NCI-H774 (cell line): ENCODE measurements around the gene SHISAL2A.
A peak's percentile ranks its signal among the peaks of the same experiment; 100 is the strongest.

Source experiments
- DNase-seq: peaks from one replicate; lab custom pipeline; 2025; lab: John Stamatoyannopoulos, UW

The SHISAL2A gene

DNA sequence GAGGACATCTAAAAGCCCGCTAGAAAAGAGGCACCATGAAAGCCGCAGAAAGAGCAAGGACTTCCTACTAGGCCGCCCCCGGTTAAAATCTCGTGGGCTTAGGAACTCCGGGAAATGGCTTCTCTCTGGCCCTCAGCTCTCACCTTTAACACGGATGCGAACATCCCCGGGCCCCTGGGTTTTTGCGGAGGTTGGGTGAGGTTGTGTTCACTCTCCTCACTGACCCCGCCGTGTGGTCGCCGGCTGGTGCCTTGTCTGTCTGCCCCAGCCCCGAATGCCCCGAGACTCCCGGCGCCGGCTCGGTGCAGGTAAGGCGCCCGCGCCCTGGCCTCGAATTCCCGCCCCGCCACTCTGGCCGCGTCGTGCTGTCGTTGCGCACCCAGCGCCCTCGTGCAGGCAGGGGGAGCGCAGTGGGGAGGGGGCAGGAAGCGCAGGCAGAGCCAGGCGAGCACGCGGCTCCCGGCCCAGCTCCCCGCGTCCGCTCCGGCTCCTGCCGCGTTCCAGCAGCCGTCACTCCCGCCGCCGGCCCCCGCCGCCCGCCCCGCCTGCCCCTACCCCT lies at the start of gene SHISAL2A:
SHISAL2A (plus strand) TSS at position 437 of the 559 bp plus-strand sequence. CDS start 326 bp downstream, outside the sequence.
- peak; percentile 46 for DNase-seq

DNA sequence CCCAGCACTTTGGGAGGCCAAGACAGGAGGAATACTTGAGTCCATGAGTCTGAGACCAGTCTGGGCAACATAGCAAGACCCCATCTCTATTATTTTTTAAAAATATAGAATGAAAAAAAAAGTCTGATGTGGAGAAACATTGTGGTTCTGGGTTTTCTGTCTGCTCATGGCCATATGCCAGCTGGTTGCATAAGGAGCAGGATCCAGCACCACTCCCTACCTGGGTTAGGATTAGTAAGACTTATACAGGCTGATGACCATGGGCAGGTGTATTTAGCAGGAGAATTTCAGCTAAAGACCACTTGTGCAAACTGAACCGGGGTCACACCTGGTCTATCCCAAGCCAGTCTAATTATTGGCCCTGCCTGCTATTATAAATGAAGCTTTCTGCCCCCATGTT lies 47.5 kb upstream of the SHISAL2A start:
- no peak for DNase-seq

DNA sequence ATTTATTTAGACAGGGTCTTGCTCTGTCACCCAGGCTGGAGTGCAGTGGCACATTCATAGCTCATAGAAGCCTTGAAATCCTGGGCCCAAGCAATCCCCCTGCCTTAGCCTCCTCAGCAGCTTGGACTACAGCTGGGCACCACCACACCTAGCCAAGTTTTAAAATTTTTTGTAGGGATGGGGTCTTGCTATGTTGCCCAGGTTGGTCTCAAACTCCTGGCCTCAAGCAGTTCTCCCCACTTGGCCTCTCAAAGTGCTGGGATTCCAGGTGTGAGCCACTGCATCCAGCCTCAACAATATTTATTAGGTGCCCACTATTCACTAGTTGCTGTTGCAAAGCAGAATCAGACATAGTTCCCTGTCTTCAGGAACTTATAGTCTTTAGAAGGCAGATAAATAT lies 44.9 kb upstream of the SHISAL2A start:
- DNase-seq: no peak

DNA sequence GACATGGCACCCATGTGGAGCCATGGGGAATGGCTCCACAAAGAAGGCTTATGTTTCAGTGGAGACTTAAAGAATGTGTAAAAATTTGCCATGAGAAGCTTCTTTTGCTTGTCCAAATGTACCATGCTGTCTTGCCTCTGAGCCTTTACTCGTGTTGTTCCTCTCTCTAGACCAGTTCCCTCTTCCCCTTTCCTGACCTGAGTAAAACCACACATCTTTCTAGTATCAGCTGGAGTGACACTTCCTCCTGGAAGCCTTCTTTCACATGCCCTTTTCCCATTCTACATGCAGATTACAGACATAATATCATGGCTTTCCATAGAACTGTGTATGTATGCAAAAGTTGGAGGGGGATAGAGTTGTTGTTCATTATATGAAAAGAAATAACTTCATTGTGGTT lies 44.4 kb upstream of the SHISAL2A start:
- DNase-seq: no peak

DNA sequence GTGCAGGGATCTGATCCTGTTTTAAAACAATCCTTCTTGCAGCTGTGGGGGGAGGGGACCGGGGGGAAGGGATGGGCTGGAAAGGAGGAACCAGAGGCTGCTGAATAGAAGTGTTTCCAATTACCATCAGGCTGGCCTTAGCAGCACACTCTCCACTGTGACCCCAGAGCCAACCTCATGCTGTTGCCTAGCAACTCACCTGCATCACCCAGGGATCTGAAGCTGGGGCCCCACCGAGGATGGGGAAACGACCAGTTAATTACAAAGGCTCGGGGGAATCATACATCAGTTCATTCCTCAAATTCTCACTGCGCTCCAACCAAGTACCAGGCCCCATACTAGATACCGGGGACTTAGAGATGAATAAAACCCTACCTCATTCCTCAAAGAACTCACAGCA lies 42.7 kb upstream of the SHISAL2A start:
- DNase-seq: peak; percentile 54

DNA sequence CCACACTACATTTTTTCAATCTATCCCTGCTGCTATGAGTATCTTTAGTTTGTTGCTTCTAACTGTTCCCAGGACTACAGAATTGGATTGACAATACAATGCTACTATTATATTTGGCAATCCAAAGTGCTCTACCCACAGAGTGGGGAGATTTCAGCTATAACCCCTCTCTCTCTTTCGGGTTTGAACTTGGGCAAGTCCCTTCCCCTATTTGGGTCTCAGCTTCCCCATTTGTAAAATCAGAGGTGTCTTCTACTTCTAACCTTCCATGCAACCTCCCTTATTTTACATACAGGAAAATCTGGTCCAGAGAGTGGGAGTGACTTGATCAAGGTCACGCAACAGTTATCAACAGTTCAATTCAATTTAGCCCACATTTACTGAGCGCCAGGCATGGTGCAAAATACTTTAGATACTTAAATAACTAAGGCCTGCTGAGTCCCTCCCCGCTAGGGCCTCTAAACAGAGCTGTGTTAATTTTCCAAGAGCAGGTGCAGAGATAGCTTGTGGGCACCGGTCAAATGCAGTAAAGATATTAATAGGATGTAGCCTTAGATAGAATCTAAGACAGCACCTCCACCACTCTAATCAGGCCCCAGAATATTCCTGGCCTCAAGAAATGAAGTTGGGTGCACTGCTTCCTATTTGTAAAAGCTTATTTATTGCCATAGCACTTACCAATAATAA lies 40.2 kb upstream of the SHISAL2A start:
- DNase-seq: no peak

DNA sequence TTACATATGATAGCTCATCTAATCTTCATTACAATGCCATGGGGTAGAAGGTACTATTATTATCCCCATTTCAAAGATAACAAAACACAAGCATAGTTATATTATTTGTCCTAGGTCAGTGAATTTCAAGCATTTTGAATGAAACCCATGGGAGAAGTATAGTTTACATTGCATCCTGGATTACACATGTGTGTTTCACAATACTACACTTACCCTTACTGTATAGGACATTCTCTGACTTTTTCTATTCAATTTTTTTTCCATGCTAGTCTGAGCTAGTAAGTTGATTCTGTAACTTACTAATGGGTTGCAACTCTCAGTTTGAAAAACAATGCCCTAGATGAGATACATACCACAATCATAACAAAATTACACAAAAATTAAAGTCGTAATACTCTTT lies 39.5 kb upstream of the SHISAL2A start:
- DNase-seq: no peak

DNA sequence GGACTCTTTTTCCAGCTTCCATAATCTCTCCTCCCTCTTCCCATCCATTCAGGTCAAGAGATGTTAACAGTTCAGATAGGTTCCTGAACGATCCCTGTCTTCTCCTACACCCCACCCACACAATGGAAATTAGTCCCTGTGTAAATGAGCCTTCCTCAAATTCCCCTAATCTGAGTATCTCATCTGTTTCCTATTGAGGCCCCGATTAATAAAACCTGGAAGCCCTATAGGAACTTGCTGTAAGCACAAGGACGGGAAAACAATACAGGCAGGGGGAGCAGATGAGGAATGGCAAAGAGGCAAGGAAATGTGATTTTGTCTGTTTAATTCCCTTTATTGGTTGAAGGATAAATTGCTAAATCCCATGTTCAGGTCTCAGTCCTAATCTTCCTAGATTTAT lies 37.9 kb upstream of the SHISAL2A start:
- DNase-seq: no peak

DNA sequence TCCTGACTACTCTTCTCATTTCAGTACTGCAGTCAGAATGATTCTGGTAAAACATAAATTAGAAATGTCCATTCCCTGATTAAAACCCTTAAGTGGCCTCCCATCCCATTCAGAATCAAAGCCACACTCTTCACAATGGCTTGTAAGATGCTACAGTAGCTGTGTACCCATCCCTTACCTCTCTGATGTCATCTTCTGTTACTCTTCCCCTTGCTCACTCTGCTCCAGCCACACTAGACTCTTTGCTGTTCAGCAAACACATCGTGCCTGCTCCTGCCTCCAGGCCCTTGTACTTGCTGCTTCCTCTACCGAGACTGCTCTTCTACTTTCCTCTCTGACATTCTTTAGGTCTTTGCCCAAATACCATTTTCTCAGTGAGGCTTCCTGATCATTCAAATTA lies 35.1 kb upstream of the SHISAL2A start:
- no peak for DNase-seq

DNA sequence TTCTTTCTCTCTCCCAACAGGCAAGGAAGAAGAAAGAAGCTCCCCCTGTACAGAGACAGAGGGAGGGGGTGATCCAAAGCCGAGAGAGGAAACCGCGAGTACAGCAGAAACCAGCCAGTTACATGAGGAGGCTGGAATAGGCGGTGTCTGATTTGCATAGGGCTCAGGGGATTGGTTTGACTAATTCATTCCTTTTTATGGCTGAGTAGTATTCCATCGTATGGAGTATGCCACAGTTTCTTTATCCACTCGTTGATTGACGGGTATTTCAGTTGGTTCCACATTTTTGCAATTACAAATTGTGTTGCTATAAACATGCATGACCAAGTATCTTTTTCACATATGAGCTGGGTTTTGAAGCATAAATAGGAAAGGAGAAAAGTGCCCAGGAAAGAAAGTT lies 34.2 kb upstream of the SHISAL2A start:
- no peak for DNase-seq

DNA sequence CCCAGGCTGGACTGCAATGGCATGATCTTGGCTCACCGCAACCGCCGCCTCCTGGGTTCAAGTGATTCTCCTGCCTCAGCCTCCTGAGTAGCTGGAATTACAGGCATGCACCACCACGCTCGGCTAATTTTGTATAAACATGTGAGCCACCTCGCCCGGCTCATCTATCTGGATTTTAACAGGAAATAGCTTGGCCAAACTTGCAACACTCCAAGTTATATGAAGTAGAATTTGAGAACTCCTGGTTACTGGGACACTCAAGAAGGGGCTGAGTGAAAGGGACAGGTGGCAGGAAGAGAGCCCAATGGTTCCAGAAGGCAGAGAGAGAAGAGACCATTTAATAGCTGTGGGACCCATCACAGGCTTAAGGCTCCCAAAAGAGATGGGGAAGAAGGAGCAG lies 33.7 kb upstream of the SHISAL2A start:
- no peak for DNase-seq

DNA sequence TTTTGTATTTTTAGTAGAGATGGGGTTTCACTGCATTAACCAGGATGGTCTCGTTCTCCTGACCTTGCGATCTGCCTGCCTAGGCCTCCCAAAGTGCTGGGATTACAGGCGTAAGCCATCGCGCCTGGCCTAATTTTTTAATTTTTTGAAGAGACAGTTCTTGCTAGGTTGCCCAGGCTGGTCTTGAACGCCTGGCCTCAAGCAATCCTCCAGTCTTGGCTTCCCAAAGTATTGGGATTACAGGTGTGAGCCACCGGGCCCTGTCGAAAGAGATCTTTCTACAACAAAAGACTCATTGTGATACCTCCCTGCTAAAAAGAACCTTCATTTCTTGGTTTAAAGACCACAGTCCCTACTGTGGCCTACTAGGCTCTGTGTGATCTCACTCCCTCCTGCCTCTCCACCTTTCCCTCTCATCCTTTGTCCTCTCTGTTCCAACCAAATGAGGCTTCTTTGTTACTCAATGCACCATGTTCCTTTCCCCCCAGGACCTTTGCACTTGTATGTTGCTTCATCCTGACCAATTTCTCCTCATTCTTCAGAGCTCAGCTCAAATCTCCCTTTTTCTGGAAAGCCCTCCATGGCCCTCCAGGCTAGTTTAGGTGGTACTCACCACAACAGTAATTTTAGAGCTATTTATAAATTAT lies 32.3 kb upstream of the SHISAL2A start:
- DNase-seq: no peak

DNA sequence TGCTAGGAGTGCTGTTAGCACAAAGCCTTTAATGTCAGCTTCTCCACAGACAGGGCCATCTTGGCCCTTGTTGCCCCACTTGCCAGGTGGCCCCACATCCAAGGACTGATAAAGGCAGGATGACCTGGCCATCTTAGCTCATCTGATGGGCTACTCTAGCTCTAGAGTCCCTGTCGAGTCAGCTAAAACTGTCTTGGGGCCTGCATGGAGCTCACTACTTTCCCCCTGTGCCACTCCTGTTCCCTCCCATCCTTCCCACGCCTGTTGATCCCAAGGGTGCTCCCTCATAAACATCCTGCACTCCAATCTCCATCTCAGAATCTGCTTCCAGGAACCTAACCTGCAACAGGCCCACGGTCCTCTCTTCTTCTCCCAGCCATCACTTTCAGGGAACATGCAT lies 31.4 kb upstream of the SHISAL2A start:
- no peak for DNase-seq

DNA sequence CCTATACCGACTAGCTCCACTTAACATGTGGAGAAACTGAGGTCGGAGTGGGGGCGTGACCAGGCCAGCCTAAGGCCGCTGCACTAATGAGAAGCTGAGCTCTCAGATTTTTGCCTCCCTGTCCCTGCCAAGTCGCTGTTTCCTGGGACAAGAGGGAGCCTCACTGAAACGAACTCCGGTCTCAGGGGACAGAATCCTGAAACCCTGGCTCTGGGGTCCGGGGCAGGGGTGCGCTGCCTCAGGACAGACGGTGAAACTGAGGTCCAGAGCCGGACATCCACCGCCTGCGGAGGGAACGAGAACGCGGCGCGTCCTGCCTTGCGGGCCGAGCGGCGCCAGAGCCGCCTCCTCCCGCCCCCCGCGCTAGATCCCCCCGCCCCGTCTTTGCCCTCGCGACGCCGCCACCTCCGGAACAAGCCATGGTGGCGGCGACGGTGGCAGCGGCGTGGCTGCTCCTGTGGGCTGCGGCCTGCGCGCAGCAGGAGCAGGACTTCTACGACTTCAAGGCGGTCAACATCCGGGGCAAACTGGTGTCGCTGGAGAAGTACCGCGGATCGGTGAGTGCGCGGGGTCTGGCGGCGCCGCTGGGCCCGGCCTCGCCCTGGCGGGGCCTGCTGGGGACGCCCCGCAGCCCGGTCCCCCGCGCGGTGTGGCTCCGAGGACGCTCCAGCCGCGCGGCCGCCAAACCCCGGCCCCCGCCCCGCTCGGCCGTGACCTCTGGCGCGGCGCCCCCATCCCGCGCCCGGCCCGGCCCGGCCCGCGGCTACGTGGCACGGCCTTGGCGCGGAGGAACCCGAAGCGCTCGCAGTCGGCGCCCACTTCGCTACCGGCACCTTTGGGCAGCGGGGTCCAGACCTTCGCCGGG lies 30.7 kb upstream of the SHISAL2A start, which contains the start of gene GPX7:
GPX7 (plus strand) TSS at position 381 of the 865 bp plus-strand sequence; CDS start at position 420, 39 bp downstream.
- DNase-seq: peak; percentile 29

DNA sequence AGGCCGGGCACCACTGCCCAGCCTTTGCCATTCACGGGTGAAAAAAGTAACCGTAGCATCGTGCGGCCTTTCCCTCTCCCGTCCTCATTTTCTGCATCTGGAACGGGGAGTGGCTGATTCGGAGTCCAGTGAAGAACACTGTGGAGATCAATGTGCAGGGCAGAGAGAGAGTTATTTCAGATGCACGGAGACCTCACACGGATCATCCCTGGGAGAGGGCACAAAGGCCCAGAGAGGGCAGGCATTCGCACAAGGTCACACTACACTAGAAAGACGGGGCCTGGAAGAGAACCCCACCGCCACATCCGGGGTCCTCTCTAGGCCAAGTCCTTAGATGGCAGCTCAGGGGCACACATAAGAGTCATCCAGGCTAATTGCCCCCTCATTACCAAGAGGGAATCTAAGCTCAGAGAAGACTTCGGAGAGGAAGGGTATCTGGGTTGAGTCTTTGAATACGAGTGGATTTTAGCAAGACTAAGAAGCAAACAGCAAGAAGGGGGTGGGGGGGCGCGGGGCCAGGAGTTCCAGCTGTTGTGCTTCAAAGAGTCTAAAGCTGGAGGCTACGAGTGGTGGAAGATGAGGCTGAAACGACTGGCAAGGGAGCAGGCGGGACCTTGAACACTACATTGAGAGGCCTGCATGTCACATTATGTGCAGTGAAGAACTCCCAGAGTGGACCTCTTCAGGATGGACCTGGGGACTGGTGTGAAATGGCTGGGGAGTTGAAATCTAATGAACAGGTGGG lies 29.9 kb upstream of the SHISAL2A start:
- no peak for DNase-seq

DNA sequence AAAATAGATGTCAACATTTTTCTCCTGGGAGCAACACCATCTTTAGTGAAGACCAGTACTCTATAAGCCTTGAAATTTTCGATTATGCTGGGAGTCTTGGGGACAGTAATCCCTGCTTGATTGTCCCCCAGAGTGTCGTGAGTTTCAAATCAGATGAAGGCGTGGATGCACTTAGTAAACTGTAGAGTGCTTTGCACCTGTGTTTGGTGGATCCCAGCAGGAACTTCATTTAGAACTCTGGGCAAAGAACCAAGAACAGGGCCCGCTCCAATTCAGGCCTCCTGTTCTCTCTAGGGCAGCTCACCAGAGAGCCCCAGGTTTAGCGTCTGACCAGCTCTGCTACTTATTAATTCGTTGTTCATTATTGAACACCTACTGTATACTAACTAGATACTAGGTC lies 29.3 kb upstream of the SHISAL2A start:
- no peak for DNase-seq

DNA sequence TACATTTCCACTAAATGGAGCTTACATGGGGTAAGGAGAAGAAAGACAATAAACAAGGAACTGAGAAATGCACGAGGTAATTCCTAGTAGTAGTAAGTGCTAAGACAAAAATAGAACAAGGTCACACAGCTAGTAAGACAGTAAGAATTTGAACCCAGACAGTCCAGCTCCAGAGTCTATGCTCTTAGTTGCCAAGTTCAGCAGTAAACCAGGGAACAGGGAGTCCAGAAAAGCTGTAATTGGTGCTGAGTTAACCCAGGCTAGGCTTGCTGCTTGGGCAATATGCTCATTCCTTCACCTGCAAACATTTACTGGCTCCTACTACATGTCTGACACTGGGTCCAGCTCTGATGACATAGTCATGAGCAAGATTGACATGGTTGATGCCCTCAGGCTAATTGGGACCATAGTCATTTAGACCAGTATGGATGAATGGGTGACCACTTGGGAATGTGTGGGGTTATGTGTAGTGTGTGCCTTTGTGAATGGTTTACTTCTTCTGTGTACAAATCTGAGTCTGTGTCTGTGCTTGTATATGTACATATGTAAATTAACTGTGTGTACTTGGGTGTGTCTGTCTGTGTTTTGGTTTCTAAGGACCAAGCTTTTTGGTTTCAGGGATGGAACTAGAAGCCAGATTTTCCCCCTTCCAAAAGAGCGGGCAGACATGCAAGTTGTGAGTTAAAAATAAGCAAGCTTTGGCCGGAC lies 28.8 kb upstream of the SHISAL2A start:
- DNase-seq: no peak

DNA sequence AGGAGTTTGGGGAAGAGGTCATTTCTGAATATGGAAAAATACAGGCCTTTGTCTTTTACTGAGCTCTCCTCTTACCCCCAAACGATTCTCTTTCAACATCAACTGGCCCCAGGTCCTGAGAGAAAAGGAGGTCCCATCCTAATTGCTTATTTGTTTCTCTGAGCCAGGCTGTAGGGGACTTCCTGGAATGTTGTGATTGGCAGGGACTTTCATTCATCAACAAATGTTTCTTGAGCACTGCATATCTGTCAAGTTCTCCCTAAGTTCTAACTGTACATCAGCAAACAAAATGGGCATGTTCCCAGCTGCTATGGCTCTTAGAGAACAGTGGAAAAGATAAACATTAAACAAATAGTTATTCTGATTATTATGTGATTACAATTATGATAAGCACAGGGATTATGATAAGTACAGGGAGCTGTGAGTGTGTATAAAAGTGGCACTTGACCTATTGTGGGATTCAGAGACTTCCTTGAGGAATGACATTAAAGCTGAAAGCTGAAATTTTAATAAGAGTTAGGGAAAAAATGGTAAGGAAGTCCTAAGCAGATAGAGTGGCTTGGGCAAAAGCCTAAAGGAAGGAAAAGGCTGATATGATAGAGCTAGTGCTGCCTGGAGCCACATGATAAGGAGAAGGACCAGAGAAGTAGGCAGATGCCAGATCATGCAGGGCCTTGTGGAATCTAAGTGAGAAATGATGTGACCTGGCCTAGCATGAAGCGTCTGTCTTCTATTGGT lies 19.2 kb upstream of the SHISAL2A start:
- no peak for DNase-seq

DNA sequence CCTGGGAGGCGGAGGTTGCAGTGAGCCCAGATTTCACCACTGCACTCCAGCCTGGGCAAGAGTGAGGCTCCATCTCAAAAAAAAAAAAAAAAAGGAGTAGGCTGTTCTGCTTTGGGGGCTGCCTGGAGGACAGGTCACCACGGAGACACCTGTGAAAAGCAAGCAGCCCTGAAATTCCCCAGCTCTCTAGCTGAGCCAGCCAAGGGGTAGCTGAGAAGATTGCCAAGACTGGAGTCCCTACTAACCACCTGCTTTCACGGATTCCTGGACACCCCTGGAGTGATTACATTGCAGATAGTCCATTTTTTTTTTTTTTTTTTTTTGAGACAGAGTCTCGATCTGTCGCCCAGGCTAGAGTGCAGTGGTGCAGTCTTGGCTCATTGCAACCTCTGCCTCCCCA lies 18.3 kb upstream of the SHISAL2A start:
- DNase-seq: no peak

DNA sequence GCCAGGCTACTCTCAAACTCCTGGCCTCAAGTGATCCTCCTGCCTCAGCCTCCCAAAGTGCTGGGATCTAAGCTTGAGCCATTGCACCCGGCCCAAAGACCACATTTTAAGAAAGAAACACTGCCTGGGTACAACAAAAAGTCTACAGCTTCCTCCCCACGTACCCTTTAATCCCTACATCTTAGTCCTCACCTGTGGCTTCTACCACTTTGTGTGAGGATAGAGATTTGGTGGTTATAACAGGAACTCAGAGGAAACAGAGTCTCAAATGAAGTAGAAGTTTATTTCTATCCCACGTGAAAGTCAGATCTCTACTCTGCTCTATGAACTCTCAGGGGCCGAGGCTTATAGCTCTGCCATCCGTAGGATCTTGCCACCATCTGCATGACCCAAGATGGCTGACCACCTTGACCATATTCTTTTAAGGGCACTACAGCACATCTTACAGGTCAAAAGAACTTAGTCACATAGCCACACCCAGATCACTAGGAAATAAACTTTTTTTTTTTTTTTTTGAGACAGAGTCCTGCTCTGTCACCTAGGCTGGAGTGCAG lies 17.4 kb upstream of the SHISAL2A start:
- DNase-seq: no peak
